ENCODE results near the gene CAMTA1. TPM values are rescaled to one million over a fixed set of nuclear protein-coding genes. Genes with fewer than 3 reads are reported as not detected.

CAMTA1 gene
- total and polyA plus RNA-seq, 2 experiments from 2014 or later: 89.0 to 145 TPM

GRCh38 chr1:7535016-7535415 lies 749.8 kb downstream of the CAMTA1 start:
- Histone ChIP-seq H3K9me3 (ENCODE audit: low read depth) (no peaks in the 10 kb centered on the region), H3K27me3 (no peaks in the 10 kb centered on the region), H2AFZ (no peak overlapping the region), H3K4me2 (no peak overlapping the region), H3K4me1 (ENCODE audit: insufficient read depth) (peaks cover 7% of the 10 kb centered on the region), H3K36me3 (replicated peaks; ENCODE audit: insufficient read depth, low read depth) (no peaks in the 10 kb centered on the region), H4K20me1 (ENCODE audit: insufficient read depth, poor library complexity, severe bottlenecking) (no peaks in the 10 kb centered on the region), H3K79me2 (no peaks in the 10 kb centered on the region), H3K27ac (no peak overlapping the region), H3K9me2 (replicated peaks; ENCODE audit: insufficient read depth) (no peaks in the 10 kb centered on the region), H3K4me3 (no peak overlapping the region)
- 90% methylated on average over 8 of the region's 11 CpGs for WGBS (ENCODE audit: low lambda C conversion rate, missing lambda C conversion rate)
- DNase-seq (ENCODE audit: low spot score): no peak
- TF ChIP-seq CTCF (IDR thresholded peaks at IDR 0.05; ENCODE audit: poor library complexity) (no peak), EZH2 (IDR thresholded peaks at IDR 0.05; ENCODE audit: borderline replicate concordance) (no peak), EZH2phosphoT487 (IDR thresholded peaks at IDR 0.05; ENCODE audit: low read depth, severe bottlenecking, unreplicated experiment) (no peak)

- Histone ChIP-seq H2AFZ (no peak overlapping the region), H3K4me3 (no peak overlapping the region), H3K36me3 (replicated peaks; ENCODE audit: insufficient read depth, low read depth) (no peaks in the 10 kb centered on the region), H3K27me3 (no peaks in the 10 kb centered on the region), H3K9me3 (ENCODE audit: low read depth) (no peaks in the 10 kb centered on the region), H4K20me1 (ENCODE audit: insufficient read depth, poor library complexity, severe bottlenecking) (no peaks in the 10 kb centered on the region), H3K79me2 (no peaks in the 10 kb centered on the region), H3K27ac (no peak overlapping the region), H3K4me1 (ENCODE audit: insufficient read depth) (peaks cover 7% of the 10 kb centered on the region), H3K4me2 (no peak overlapping the region), H3K9me2 (replicated peaks; ENCODE audit: insufficient read depth) (no peaks in the 10 kb centered on the region)
- DNase-seq (ENCODE audit: low spot score): no peak
- no peak for TF ChIP-seq CTCF (IDR thresholded peaks at IDR 0.05; ENCODE audit: poor library complexity)
- TF ChIP-seq EZH2phosphoT487 (IDR thresholded peaks at IDR 0.05; ENCODE audit: low read depth, severe bottlenecking, unreplicated experiment): no peak
- no peak for TF ChIP-seq EZH2 (IDR thresholded peaks at IDR 0.05; ENCODE audit: borderline replicate concordance)
- 47% methylated on average over 17 of the region's 23 CpGs for whole genome bisulfite sequencing (ENCODE audit: low lambda C conversion rate, missing lambda C conversion rate)
Measured at GRCh38 chr1:7535934-7536878, 751.0 kb downstream of the CAMTA1 start.

- H3K36me3 ChIP-seq (replicated peaks; ENCODE audit: insufficient read depth, low read depth): no peaks in the 10 kb centered on the region
- H2AFZ ChIP-seq: no peak overlapping the region
- 69% methylated on average over 18 of the region's 20 CpGs for WGBS (ENCODE audit: low lambda C conversion rate, missing lambda C conversion rate)
- no peaks in the 10 kb centered on the region for H3K79me2 ChIP-seq
- H3K27ac ChIP-seq: no peak overlapping the region
- H3K4me1 ChIP-seq (ENCODE audit: insufficient read depth): peaks cover 7% of the 10 kb centered on the region
- H3K4me2 ChIP-seq: no peak overlapping the region
- no peaks in the 10 kb centered on the region for H4K20me1 ChIP-seq (ENCODE audit: insufficient read depth, poor library complexity, severe bottlenecking)
- no peaks in the 10 kb centered on the region for H3K9me2 ChIP-seq (replicated peaks; ENCODE audit: insufficient read depth)
- TF ChIP-seq EZH2phosphoT487 (IDR thresholded peaks at IDR 0.05; ENCODE audit: low read depth, severe bottlenecking, unreplicated experiment): no peak
- no peak for TF ChIP-seq EZH2 (IDR thresholded peaks at IDR 0.05; ENCODE audit: borderline replicate concordance)
- no peak for TF ChIP-seq CTCF (IDR thresholded peaks at IDR 0.05; ENCODE audit: poor library complexity)
- DNase-seq (ENCODE audit: low spot score): no peak
- no peaks in the 10 kb centered on the region for H3K27me3 ChIP-seq
- H3K4me3 ChIP-seq: no peak overlapping the region
- no peaks in the 10 kb centered on the region for H3K9me3 ChIP-seq (ENCODE audit: low read depth)
Measured at GRCh38 chr1:7536891-7537591, 751.8 kb downstream of the CAMTA1 start.

Data from hepatocyte (in vitro differentiated cells).